22Rv1 (cell line): ENCODE results near the gene IKZF1.

Experiments
- H3K27ac ChIP-seq: fragments of 450-650 bp; 2 replicates; pipeline ENCODE4 v1.5.1; 2017
- CTCF ChIP-seq: fragments of 450-650 bp; IDR thresholded peaks from 2 replicates; pipeline ENCODE4 v1.5.1; 2017; ENCODE audit warnings: mild to moderate bottlenecking
- ZFX ChIP-seq: fragments of 450-650 bp; IDR thresholded peaks from 2 replicates; pipeline ENCODE4 v1.6.1; 2017; ENCODE audit warnings: antibody characterized with exemption, borderline replicate concordance

IKZF1 gene

GRCh38 chr7:50393547-50394252 is 89.2 kb downstream of the IKZF1 start:
- TF ChIP-seq ZFX (no peak), CTCF (no peak)
- H3K27ac ChIP-seq, result no peak overlapping the region

DNA sequence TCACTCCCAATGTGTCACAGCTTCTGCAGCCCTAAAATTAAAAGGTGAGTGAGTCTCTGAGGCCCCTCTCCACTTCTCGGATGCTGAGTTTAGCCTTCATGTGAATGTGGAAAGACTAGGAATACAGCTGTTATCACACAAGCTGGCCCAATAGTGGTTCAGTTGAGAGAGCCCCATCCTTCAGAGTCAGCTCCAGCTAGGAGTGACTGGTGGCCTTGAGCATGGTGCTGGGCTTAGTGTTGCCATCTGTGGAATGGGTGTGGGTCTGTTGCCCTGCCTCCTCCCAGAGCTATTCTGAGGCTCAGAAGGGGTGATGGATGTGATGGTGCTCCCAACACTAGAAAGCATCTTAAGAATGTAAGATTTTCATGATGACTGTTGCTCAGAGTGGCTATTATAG is 89.8 kb downstream of the IKZF1 start:
- no peak overlapping the region for H3K27ac ChIP-seq
- TF ChIP-seq ZFX (no peak), CTCF (no peak)

- TF ChIP-seq CTCF (no peak), ZFX (no peak)
- no peak overlapping the region for H3K27ac ChIP-seq
Observed at GRCh38 chr7:50396856-50397255, 92.3 kb downstream of the IKZF1 start.

- H3K27ac ChIP-seq, result no peak overlapping the region
Observed at GRCh38 chr7:50397320-50397970, 92.9 kb downstream of the IKZF1 start.

GRCh38 chr7:50397971-50398324 is 93.4 kb downstream of the IKZF1 start:
- H3K27ac ChIP-seq, result no peak overlapping the region
- no peak for TF ChIP-seq CTCF
- TF ChIP-seq ZFX, result no peak

More at GRCh38 chr7:50397320-50397970, 92.9 kb downstream of the IKZF1 start:
- no peak for TF ChIP-seq ZFX
- no peak for TF ChIP-seq CTCF

DNA sequence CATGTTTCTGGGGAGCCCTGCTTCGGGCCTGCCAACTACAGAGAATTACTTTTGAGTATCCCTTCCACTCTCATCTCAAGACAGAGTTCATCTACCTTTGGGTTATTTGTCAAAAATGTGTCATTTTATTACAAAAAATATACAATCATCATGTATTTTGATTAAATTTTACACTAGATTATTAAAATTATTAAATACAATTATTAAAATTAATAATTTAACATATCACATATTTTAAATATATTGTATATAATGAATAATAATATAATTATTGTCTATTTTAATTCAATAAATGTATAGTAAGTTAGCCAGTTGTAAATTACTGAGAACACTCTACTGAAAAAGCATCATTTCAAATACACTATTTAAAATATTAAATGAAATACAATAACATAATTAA is 94.7 kb downstream of the IKZF1 start:
- TF ChIP-seq ZFX (no peak), CTCF (no peak)
- H3K27ac ChIP-seq, result no peak overlapping the region

- TF ChIP-seq CTCF (no peak), ZFX (no peak)
- H3K27ac ChIP-seq, result no peak overlapping the region
Observed at GRCh38 chr7:50399635-50400034, 95.1 kb downstream of the IKZF1 start.
